Amniotic epithelial cell (primary cell): ENCODE measurements around the gene IFIH1.
A peak's percentile ranks its signal among the peaks of the same experiment; 100 is the strongest.

ENCODE experiments used
- DNase-seq: peaks from one replicate; pipeline ENCODE4 v3.0.0-alpha.2; 2010; ENCODE audit warnings: low read depth

Gene IFIH1

DNA sequence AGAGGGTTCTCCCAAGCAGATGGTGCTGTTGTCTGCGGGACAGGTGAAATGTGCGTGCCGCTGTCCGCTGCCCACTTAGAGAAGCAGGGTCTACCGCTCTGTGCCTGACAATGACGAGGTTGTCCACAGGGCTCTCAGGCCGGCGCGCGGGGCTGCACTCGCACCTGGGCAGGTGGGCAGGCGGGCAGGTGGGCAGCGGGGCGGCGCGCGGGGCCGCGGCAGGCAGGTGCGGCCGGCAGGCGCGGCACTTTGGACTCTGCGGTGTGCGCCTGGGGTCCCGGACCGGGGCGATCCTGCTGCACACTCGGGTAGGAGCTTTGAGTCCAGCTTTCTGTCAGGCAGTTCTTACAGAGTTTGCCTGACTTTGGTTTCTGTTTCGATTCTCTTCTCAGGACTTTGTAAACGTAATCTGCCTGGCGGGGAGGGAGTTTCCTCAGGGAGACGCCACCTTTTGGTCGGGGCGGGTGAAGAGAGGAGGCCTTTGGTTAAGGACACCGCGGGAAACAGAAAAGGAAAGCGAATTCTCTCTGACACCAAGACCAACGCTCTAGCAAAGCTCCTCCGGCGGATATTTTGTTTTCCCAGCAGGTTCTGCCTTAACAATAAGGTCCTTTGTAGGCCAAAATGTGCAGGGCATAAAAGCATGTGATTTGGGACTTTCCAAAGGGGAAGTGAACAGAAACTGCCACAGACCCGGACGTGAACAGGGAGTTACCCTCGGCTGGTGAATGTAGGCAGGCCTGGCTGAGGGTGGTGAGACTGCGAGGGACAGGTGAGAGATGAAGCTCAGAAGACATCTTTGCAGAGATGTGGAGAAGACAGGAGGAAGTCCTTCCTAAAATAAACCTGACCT lies at the start of gene IFIH1:
Gene IFIH1, minus strand, starts transcription at position 357 of the 853 bp plus-strand sequence. CDS start 377 bp downstream, outside the sequence.
- peak; percentile 85 for DNase-seq

GRCh38 chr2:162365392-162365791 lies 46.9 kb upstream of the IFIH1 start:
- peak; percentile 59 for DNase-seq

DNA sequence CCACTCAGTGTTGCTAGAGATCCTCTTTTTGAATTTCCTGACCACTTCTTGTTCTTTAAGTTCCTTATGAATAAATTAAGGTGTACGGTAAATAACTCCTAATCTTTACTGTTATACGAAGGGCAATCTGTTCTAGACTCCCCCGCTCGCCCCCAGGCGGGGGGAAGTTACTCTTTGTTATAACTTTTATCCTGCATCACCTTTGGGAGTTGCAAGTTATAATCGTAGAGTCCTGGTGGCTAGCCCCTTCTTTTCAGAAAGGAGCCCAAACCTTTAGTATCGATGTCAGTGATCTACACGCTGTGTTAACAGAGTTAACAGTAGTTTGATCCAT lies 26.1 kb upstream of the IFIH1 start:
- no peak for DNase-seq

DNA sequence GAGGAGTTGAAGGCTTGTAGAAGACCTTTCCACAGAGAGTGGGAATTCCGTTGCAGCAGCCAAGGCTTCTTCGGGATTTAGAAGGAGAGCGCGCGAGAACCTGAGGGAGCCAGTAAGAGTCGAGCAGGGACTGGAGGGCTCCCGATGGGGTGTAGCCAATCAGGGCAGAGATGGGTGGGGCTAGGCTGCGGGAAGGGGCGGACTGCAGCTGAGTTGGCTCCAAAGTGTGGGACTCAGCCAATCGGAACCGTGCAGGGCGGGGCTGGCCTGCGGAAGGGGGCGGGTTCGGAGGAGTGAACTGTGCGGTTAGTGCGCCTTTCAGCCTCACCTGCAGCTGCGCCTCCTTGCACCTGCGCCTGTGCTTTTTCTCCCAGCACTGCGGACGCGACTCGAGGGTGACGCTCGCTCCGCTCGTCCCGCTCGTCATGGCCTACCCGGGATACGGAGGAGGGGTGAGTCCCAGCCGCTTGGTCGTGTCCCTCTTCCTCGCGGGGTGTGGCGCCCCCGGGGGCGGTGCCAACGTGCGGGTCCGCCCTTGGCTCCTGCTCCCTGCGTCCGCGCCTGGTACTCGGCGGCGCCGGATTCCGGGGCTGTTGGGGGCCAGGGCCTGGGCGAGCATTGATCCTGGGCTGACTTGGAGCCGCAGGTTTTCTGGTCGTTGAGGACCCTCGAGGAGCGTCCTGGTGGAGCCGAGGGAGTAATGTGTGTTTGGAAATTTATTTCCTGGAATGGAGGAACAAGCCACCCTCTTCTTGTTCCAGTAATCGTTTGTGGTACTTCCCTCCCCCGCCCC lies 25.5 kb upstream of the IFIH1 start, which contains the start of gene GCA:
Gene GCA, plus strand, starts transcription at position 309 of the 793 bp plus-strand sequence. Its CDS starts 117 bp downstream, at position 426.
- peak; percentile 97 for DNase-seq

GRCh38 chr2:162343492-162343823 lies 25.0 kb upstream of the IFIH1 start:
- DNase-seq: no peak

DNA sequence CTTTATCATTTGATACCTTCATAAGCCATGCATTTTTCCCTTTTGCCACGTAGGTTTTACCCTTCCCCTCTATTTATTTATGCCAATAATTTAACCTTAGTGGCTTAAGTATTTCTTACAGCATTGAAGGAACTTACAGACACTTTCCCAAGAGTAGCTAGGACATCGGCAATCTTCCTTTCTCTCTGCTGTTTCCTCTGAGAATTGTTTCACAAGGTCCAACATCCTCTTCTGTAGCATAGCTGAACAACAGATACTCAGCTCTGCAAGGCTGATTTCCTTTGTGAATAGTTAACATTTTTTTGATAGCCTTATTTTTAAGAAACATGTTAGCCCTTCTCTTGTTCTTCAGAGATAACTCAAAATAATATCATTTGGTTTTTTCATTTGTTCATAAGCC lies 24.4 kb upstream of the IFIH1 start:
- no peak for DNase-seq

GRCh38 chr2:162342321-162342720 lies 23.8 kb upstream of the IFIH1 start:
- no peak for DNase-seq

DNA sequence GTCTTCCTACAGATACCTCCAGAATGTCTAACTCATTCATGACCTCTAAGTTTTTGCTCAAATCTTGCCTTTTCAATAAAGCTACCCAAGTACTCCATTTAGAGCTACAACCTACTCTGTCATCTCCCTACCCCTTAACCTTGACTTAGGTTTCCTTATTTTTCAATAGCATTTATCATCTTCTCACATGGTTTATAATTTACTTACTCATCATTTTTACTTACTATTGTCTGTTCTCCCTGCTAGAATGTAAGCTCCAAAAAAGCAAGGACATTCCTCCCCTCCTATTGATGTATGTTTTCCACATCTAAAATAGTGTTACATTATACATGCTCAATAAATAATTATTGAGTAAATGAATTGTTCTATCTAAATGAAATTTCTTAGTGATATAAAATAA lies 22.3 kb upstream of the IFIH1 start:
- DNase-seq: no peak

GRCh38 chr2:162337868-162338267 lies 19.4 kb upstream of the IFIH1 start:
- no peak for DNase-seq

GRCh38 chr2:162333968-162334367 lies 15.5 kb upstream of the IFIH1 start:
- peak; percentile 19 for DNase-seq

DNA sequence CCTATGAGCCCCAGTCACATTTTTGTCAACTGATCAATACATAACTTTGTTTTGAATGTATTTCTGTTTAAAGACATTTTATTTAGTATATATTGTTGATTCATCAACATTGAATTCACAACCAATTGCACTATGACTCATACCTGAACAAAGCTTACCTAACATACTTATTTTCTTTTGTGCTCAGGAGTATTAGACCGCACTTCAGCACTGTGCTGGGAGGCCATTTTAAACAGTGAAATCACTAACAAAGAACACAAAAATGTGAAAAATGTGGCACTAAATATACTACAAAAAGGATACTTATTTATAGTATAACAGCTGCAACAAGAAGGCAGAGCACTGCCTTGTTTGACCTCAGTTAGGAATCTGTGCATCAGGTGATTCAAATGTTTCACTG lies 12.4 kb upstream of the IFIH1 start:
- DNase-seq: no peak

DNA sequence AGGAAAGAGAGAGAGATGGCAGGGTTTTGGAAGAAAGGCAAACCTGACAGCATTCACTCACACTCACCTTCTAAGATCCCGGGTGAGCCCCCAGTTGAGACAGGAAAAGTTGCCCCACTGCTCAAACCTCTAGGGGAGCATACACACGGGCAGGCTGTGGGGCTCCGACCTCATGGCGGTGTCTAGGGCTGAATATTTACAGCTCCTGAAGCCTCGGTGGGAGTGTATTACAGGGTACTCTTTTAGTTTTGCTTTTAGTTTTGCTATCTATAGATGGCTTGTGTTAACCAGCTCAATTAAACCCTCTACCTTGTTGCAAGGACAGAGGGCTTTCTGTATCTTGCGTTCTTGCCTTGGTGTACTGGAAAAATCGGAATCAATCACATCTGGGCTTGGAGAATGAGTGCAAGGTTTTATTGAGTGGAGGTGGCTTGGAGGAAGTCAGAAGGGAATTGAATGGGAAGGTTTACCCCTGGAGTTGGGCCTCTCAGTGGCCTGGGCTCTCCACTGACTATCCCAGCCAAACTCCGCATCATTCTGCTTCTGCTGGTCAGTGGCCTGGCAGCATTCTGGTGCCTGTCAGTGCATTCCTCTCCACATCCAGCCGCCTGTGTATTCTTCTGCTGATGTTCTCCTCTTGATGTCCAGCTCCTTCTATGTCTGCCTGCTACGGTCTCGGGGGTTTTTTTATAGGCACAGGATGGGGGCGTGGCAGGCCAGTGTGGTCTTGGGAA lies 10.1 kb upstream of the IFIH1 start:
- DNase-seq: no peak

GRCh38 chr2:162327806-162328205 lies 9.3 kb upstream of the IFIH1 start:
- no peak for DNase-seq

DNA sequence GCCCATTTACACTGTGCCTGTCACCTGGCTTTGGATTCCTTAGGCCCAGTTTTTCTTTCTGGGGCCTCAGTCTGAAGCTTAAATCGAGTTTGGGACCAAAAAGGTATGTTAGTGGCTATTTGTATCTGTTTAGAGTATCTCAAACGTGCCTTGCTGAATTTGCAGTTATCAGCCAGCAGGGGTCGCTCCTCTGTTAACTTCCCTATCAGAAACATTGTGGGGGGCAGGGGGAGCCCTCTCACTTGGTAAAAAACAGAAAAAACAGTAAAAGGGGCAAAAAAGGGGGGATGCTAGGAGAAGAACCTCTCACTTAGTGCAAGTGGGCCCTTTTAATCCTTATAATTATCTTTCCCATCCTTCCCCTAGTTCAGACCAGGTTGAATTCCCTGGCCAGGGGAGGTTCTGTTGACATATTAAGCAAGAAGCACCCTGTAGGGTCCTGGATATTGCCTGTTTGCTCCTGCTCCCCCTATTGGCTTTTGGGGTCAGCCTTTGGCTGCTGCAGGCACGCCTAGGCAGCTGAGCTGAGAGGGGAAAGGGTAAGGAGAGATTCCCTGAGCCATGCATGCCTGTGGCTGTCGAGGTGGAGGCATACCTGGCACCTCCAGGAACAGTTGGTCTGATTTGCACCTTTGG lies 8.8 kb upstream of the IFIH1 start:
- no peak for DNase-seq

DNA sequence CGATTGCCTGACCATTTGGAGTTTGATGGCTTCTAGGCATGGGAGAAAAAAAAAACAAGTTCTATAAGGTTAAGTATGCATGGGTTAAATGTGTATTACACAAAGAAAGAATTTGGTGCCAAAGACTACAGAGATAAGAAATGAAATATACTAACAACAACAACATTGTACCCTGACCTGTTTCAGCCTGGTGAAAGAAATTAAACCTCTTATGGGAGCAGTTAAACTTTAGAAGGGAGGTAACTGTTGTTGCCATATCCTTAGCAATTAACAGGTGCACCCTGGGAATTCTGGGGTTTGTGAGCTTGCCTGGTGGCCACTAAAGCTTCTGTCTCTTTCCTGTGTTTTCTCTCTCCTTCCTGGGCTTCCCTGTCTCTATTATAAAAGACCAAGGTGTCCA lies 6.5 kb upstream of the IFIH1 start:
- DNase-seq: no peak

GRCh38 chr2:162320864-162321517 lies 2.5 kb upstream of the IFIH1 start:
- no peak for DNase-seq

- DNase-seq: peak; percentile 21
Observed at GRCh38 chr2:162317861-162318327, 590 bp downstream of the IFIH1 start.

DNA sequence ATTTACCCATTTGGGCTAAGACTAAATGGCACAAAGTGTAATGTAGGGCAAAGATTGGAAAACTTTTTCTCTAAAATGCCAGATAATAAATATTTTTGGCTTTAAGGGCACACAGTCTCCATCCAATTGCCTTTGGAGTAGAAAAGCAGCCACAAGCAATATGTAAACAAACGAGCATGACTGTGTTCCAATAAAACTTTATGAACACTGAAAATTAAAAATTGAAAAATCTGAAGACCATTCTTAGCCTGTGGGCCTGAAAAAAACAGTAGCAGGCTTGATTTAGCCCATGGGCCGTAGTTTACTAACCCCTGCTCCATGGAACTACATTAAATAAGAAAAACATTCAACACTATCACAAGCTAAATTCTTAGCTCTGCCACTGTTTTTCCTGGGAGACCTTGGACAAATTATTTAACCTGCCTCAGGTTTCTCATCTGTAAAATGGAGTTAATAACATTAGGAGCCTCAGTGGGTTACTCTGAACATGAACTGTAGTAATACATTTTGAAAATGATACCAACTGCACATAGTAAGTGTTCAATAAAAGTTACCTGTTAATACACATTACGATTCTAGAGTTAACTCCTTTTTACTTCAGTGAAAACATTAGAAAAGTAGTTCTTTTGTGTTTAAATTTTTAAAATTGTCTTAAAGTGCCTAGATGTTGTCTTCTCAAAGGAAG lies 1.3 kb downstream of the IFIH1 start:
- no peak for DNase-seq

GRCh38 chr2:162316590-162316989 lies 1.9 kb downstream of the IFIH1 start:
- no peak for DNase-seq

GRCh38 chr2:162315938-162316337 lies 2.5 kb downstream of the IFIH1 start:
- no peak for DNase-seq

DNA sequence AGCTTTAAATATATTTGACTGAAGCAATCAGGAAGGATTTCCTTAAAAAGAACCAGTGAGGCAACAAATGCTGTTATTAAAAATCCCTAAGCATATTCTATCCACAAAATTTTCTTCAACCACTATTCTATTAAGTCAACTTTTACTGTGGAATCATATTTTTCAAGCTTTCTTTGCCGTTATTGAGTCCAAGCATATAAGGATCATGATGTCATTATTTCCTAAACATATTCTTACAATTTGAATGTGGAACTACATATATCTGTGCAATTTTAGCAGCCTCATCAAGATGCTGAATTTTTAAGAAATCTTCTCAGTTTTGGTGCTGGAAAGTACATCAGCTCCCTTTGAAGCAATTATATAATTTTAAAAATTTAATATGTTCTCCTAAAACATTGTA lies 5.6 kb downstream of the IFIH1 start:
- no peak for DNase-seq
